GM12878 (cell line): ENCODE measurements around the gene TEPSIN. TPM values are rescaled to one million over a fixed set of nuclear protein-coding genes. Genes with fewer than 3 reads are reported as not detected.

Source experiments
- ATAC-seq: fragments of 200-7000 bp; cut with Tn5 transposase; 3 replicates; pipeline ENCODE4 v1.9.1; 2020; ENCODE audit warnings: mild to moderate bottlenecking, moderate library complexity
- BruUV-seq: library from RNA; stranded (reverse); fragments of 400-500 nt; replicated peaks from 2 replicates; lab custom pipeline; 2021; lab: Mats Ljungman, UMichigan
- CTCF ChIA-PET: fragments of 300-600 bp; sonication (Branson Sonifier 250); formaldehyde crosslinking; extraction: SDS; loops from one replicate; lab custom pipeline; 2021; ENCODE audit warnings: inconsistent platforms; lab: Yijun Ruan, JAX
- POLR2A ChIA-PET: fragments of 350-600 bp; formaldehyde crosslinking; extraction: SDS; loops from one replicate; lab custom pipeline; 2021; ENCODE audit warnings: inconsistent platforms; lab: Charles Lee
- RAD21 ChIA-PET: fragments of 300-600 bp; sonication (Branson Sonifier 250); formaldehyde crosslinking; loops from one replicate; lab custom pipeline; 2023; ENCODE audit warnings: antibody characterized with exemption; ENCODE audit not compliant: unreplicated experiment; lab: Charles Lee
- SMC1A ChIA-PET: fragments of 300-600 bp; sonication (Branson Sonifier 250); formaldehyde crosslinking; loops from one replicate; lab custom pipeline; 2023; ENCODE audit not compliant: unreplicated experiment, uncharacterized antibody; lab: Charles Lee
- DNase-seq: peaks from one replicate; pipeline ENCODE4 v3.0.0-alpha.2; 2011; ENCODE audit warnings: low read depth, low spot score
- FAIRE-seq: peaks from 3 replicates; lab custom pipeline; 2011; peaks lifted over from hg19 to GRCh38; lab: Jason Lieb, UNC
- H2AFZ ChIP-seq: 2 replicates; pipeline ENCODE4 v1.6.0; 2011; ENCODE audit warnings: low read depth, low read length, control low read depth; ENCODE audit not compliant: control insufficient read depth
- H3K27ac ChIP-seq: 2 replicates; pipeline ENCODE4 v1.5.1; 2011; ENCODE audit warnings: control low read depth; ENCODE audit not compliant: control insufficient read depth, insufficient read depth
- H3K27me3 ChIP-seq, 2 experiments: replicated peaks in 1 of 2; 2 replicates each; pipeline versions ENCODE4 v1.6.0 to v1.6.1; 2011; ENCODE audit warnings: low read length in 1 of 2; ENCODE audit not compliant: control insufficient read depth in 2 of 2, insufficient read depth in 2 of 2
- H3K36me3 ChIP-seq, 2 experiments: 2 replicates each; pipeline ENCODE4 v1.5.1; 2011; ENCODE audit warnings: low read length in 1 of 2; ENCODE audit not compliant: control insufficient read depth in 2 of 2, insufficient read depth in 2 of 2
- H3K4me1 ChIP-seq: 2 replicates; pipeline ENCODE4 v1.6.1; 2011; ENCODE audit warnings: mild to moderate bottlenecking, low read length, moderate library complexity, mixed read lengths; ENCODE audit not compliant: control insufficient read depth, insufficient read depth
- H3K4me2 ChIP-seq: 2 replicates; pipeline ENCODE4 v1.6.0; 2011; ENCODE audit warnings: control low read depth; ENCODE audit not compliant: control insufficient read depth, insufficient read depth
- H3K4me3 ChIP-seq: fragments of 200-600 bp; sonication (generic); 2 replicates; pipeline ENCODE4 v1.5.1; 2016
- H3K79me2 ChIP-seq: 2 replicates; pipeline ENCODE4 v1.6.0; 2011; ENCODE audit warnings: low read length; ENCODE audit not compliant: control insufficient read depth, insufficient read depth
- H3K9ac ChIP-seq: 2 replicates; pipeline ENCODE4 v1.8.0; 2011; ENCODE audit warnings: low read length, control low read depth, mixed read lengths; ENCODE audit not compliant: control insufficient read depth, insufficient read depth
- H3K9me3 ChIP-seq: replicated peaks from 3 replicates; pipeline ENCODE4 v1.5.1; 2011; ENCODE audit warnings: mild to moderate bottlenecking, low read length; ENCODE audit not compliant: control insufficient read depth, insufficient read depth
- H4K20me1 ChIP-seq: 2 replicates; pipeline ENCODE4 v1.6.0; 2011; ENCODE audit not compliant: control insufficient read depth, insufficient read depth
- CHD2 ChIP-seq: IDR thresholded peaks from 2 replicates; pipeline ENCODE4 v1.6.1; 2011; ENCODE audit warnings: low read depth, low read length, improper control_type of control experiment, borderline replicate concordance
- CTCF ChIP-seq, 3 experiments: IDR thresholded peaks in 2 of 3; conservative IDR thresholded peaks in 1 of 3; 2 replicates each; pipeline ENCODE4 v1.5.1; 2011; ENCODE audit warnings: low read depth in 3 of 3, low read length in 3 of 3, mild to moderate bottlenecking in 3 of 3, control low read depth in 2 of 3, moderate library complexity in 2 of 3, inconsistent platforms in 1 of 3, mixed read lengths in 1 of 3; ENCODE audit not compliant: control insufficient read depth in 2 of 3, insufficient read depth in 1 of 3; ENCODE audit errors: extremely low read depth in 1 of 3
- E2F8 ChIP-seq: fragments of 450-650 bp; IDR thresholded peaks from 2 replicates; pipeline ENCODE4 v1.6.1; 2018; ENCODE audit warnings: mild to moderate bottlenecking, low read depth, moderate library complexity; ENCODE audit not compliant: partially characterized antibody
- ETV6 ChIP-seq, 2 experiments: fragments of 450-650 bp in 1 of 2; IDR thresholded peaks in 1 of 2; conservative IDR thresholded peaks in 1 of 2; 2 replicates each; pipeline ENCODE4 v1.6.1; 2014; ENCODE audit warnings: antibody characterized with exemption in 1 of 2, borderline replicate concordance in 1 of 2, low read depth in 1 of 2, mild to moderate bottlenecking in 1 of 2, moderate library complexity in 1 of 2
- GATAD2B ChIP-seq: fragments of 450-650 bp; conservative IDR thresholded peaks from 2 replicates; pipeline ENCODE4 v1.6.1; 2017; ENCODE audit warnings: low read depth, mild to moderate bottlenecking, moderate library complexity
- POU2F2 ChIP-seq: IDR thresholded peaks from 3 replicates; pipeline ENCODE4 v1.6.1; 2011; ENCODE audit warnings: low read depth, mild to moderate bottlenecking, low read length, borderline replicate concordance
- SREBF2 ChIP-seq: IDR thresholded peaks from 2 replicates; pipeline ENCODE4 v1.6.1; 2012; ENCODE audit warnings: mild to moderate bottlenecking, low read length
- WGBS: methylation state at CpG from one replicate; pipeline ENCODE4 v1.1.6; 2016; ENCODE audit warnings: low lambda C conversion rate; ENCODE audit not compliant: insufficient replicate concordance, insufficient coverage; ENCODE audit errors: missing lambda C conversion rate; 5-methylcytosine and 5-hydroxymethylcytosine counted together
- in situ Hi-C: fragments of 300-500 bp; cut with MboI; formaldehyde crosslinking; loops from 9 replicates; pipeline ENCODE4 v1.14.3; 2018; ENCODE audit warnings: mixed read lengths
- intact Hi-C: fragments of 100-400 bp; cut with micrococcal nuclease; formaldehyde crosslinking; loops from one replicate; pipeline ENCODE4 v1.14.2; 2022; ENCODE audit not compliant: unreplicated experiment
- polyA plus RNA-seq, 11 experiments: library from polyadenylated mRNA; depleted of rRNA in 4 of 11; unstranded in 6 of 11; stranded (reverse) in 5 of 11; fragments of >200 nt; fragmentation: Nextera tagmentation in 4 of 11; fragmentation: Illumina TruSeq in 1 of 11; extraction: Ambion mirVana in 4 of 11; extraction: Trizol in 1 of 11; gene quantifications; 1 replicate in 1 of 11; 2 replicates in 10 of 11; pipeline versions ENCODE4 v1.2.1 to v1.2.3, GENCODE V29; 2011 to 2016; ENCODE audit warnings: inconsistent platforms in 2 of 11, missing spikeins in 2 of 11, low read depth in 1 of 11
- total RNA-seq, 4 experiments: library from RNA; depleted of rRNA in 3 of 4; stranded (reverse); fragments of >200 nt in 3 of 4; fragmentation: Illumina TruSeq in 1 of 4; extraction: Trizol in 1 of 4; gene quantifications; 2 replicates each; pipeline versions ENCODE4 v1.2.1 to v1.2.3, GENCODE V29; 2013 to 2021

Gene TEPSIN
- total and polyA plus RNA-seq, 10 of the 15 experiments (the other 5 are each of a cell fraction or from before 2014, with no cell fraction given): 0.87 to 36.7 (median 5.3) TPM

GRCh38 chr17:81191646-81192045 is 47.2 kb downstream of the TEPSIN start:
- Histone ChIP-seq H3K27ac (no peak overlapping the region), H3K79me2 (no peaks in the 10 kb centered on the region), H3K9me3 (no peaks in the 10 kb centered on the region), H3K36me3 (peaks cover 0 to 5% of the 10 kb centered on the region in 2 experiments; a peak in 2 of 4 replicates), H3K4me1 (peaks cover 3% of the 10 kb centered on the region; the same call in 1 of the 2 replicates), H2AFZ (no peak overlapping the region), H3K9ac (no peak overlapping the region), H4K20me1 (no peaks in the 10 kb centered on the region), H3K4me3 (no peak overlapping the region), H3K4me2 (no peak overlapping the region), H3K27me3 (no peaks in the 10 kb centered on the region)
- FAIRE-seq (no peak), DNase-seq (no peak), ATAC-seq (no peak)
- TF ChIP-seq CHD2: no peak
- ChIA-PET CTCF (no interaction called here), SMC1A (no interaction called here), POLR2A (no interaction called here), RAD21 (no interaction called here)
- in situ Hi-C loops: no loop called here
- intact Hi-C loops: no loop called here
- BruUV-seq: no TSS peak
- WGBS: 87% methylated on average over 14 of the region's 14 CpGs

GRCh38 chr17:81191116-81191515 is 47.7 kb downstream of the TEPSIN start:
- no TSS peak for BruUV-seq
- Histone ChIP-seq H2AFZ (no peak overlapping the region), H3K36me3 (peaks cover 0 to 1% of the 10 kb centered on the region in 2 experiments; a peak in 2 of 4 replicates), H3K27ac (no peak overlapping the region), H3K4me1 (peaks cover 3% of the 10 kb centered on the region; the same call in 1 of the 2 replicates), H3K4me3 (no peak overlapping the region), H3K9ac (no peak overlapping the region), H3K27me3 (no peaks in the 10 kb centered on the region), H3K79me2 (no peaks in the 10 kb centered on the region), H4K20me1 (no peaks in the 10 kb centered on the region), H3K4me2 (no peak overlapping the region), H3K9me3 (no peaks in the 10 kb centered on the region)
- DNase-seq: no peak
- ChIA-PET RAD21 (interaction anchor here (0.5 kb wide), 1 partner anchor 20 kb away, joined by 3 read pairs; no protein-coding TSS in a partner anchor), SMC1A (no interaction called here), CTCF (no interaction called here), POLR2A (no interaction called here)
- WGBS: 86% methylated on average over 20 of the region's 20 CpGs
- intact Hi-C loops (no loop called here), in situ Hi-C loops (no loop called here)
- ATAC-seq: no peak
- no peak for FAIRE-seq
- TF ChIP-seq GATAD2B (no peak), E2F8 (no peak), CTCF (IDR thresholded peaks at IDR 0.05 in 2 of 3, conservative IDR thresholded peaks at IDR 0.05 in 1 of 3; ENCODE audit: control insufficient read depth in 2 of 3, extremely low read depth in 1 of 3, insufficient read depth in 1 of 3, low read depth in 3 of 3, low read length in 3 of 3) (no peak), ETV6 (conservative IDR thresholded peaks at IDR 0.05 in 1 of 2, IDR thresholded peaks at IDR 0.05 in 1 of 2; ENCODE audit: borderline replicate concordance in 1 of 2, low read depth in 1 of 2) (no peak), SREBF2 (no peak), POU2F2 (no peak)
